GM23338 (cell line): ENCODE data around the gene PRR14. TPM values are rescaled to one million over a fixed set of nuclear protein-coding genes. Genes with fewer than 3 reads are reported as not detected.

Experiments
- ATAC-seq: fragments of 200-7000 bp; cut with Tn5 transposase; 3 replicates; pipeline ENCODE4 v1.9.1; 2020
- DNase-seq: peaks from one replicate; pipeline ENCODE4 v3.0.0-alpha.2; 2015; ENCODE audit warnings: low spot score
- H2AFZ ChIP-seq: fragments of 200-600 bp; sonication (generic); 2 replicates; pipeline ENCODE4 v1.8.0; 2016; ENCODE audit warnings: antibody characterized with exemption, mild to moderate bottlenecking, moderate library complexity
- H3F3A ChIP-seq: fragments of 200-600 bp; sonication (generic); replicated peaks from 2 replicates; pipeline ENCODE4 v1.8.0; 2017; ENCODE audit warnings: antibody characterized with exemption, mixed run types, low read depth
- H3K27ac ChIP-seq: fragments of 200-600 bp; sonication (generic); 2 replicates; pipeline ENCODE4 v1.6.1; 2016; ENCODE audit warnings: low read depth
- H3K27me3 ChIP-seq: fragments of 200-600 bp; sonication (generic); 2 replicates; pipeline ENCODE4 v1.8.0; 2016; ENCODE audit warnings: mild to moderate bottlenecking, mixed run types, moderate library complexity; ENCODE audit not compliant: insufficient read depth
- H3K36me3 ChIP-seq: fragments of 200-600 bp; sonication (generic); 2 replicates; pipeline ENCODE4 v1.8.0; 2016; ENCODE audit warnings: mild to moderate bottlenecking; ENCODE audit not compliant: insufficient read depth
- H3K4me1 ChIP-seq: fragments of 200-600 bp; sonication (generic); 2 replicates; pipeline ENCODE4 v1.8.0; 2016; ENCODE audit warnings: mild to moderate bottlenecking, moderate library complexity; ENCODE audit not compliant: insufficient read depth
- H3K4me2 ChIP-seq: fragments of 200-600 bp; sonication (generic); 2 replicates; pipeline ENCODE4 v1.7.1; 2017; ENCODE audit warnings: mixed run types
- H3K4me3 ChIP-seq: fragments of 200-600 bp; sonication (generic); 2 replicates; pipeline ENCODE4 v1.6.1; 2016; ENCODE audit warnings: mixed run types
- H3K79me2 ChIP-seq: fragments of 200-600 bp; sonication (generic); replicated peaks from 2 replicates; pipeline ENCODE4 v1.8.0; 2017; ENCODE audit warnings: mild to moderate bottlenecking; ENCODE audit not compliant: insufficient read depth
- H3K9me2 ChIP-seq: fragments of 200-600 bp; sonication (generic); 2 replicates; pipeline ENCODE4 v1.8.0; 2017; ENCODE audit not compliant: insufficient read depth
- H4K20me1 ChIP-seq: fragments of 200-600 bp; sonication (generic); replicated peaks from 2 replicates; pipeline ENCODE4 v1.8.0; 2017; ENCODE audit warnings: mild to moderate bottlenecking; ENCODE audit not compliant: insufficient read depth
- H3K27ac Mint-ChIP-seq: 2 replicates; pipeline ENCODE4 v1.8.0; 2020; ENCODE audit warnings: inconsistent platforms, mild to moderate bottlenecking, moderate library complexity, mixed read lengths
- H3K27me3 Mint-ChIP-seq: 3 replicates; pipeline ENCODE4 v1.8.0; 2022; ENCODE audit warnings: low read depth, mild to moderate bottlenecking, moderate library complexity, mixed read lengths, inconsistent platforms; ENCODE audit not compliant: insufficient read depth, poor library complexity
- H3K36me3 Mint-ChIP-seq: 3 replicates; pipeline ENCODE4 v1.8.0; 2021; ENCODE audit warnings: low read depth, mild to moderate bottlenecking, inconsistent platforms, moderate library complexity, mixed read lengths
- H3K4me1 Mint-ChIP-seq: 3 replicates; pipeline ENCODE4 v1.8.0; 2020; ENCODE audit warnings: mild to moderate bottlenecking, inconsistent platforms, mixed read lengths
- H3K4me3 Mint-ChIP-seq: 3 replicates; pipeline ENCODE4 v1.8.0; 2021; ENCODE audit warnings: moderate library complexity, mild to moderate bottlenecking, inconsistent platforms, mixed read lengths
- H3K9me3 Mint-ChIP-seq: 3 replicates; pipeline ENCODE4 v1.8.0; 2020; ENCODE audit warnings: moderate library complexity, mild to moderate bottlenecking, inconsistent platforms, mixed read lengths
- CREB1 ChIP-seq: fragments of 250-450 bp; sonication (Bioruptor Pico); IDR thresholded peaks from 2 replicates; pipeline ENCODE4 v1.5.0; 2020; ENCODE audit warnings: low read depth, mild to moderate bottlenecking, moderate library complexity
- ETS1 ChIP-seq: IDR thresholded peaks from 2 replicates; pipeline ENCODE4 v1.6.1; 2016; ENCODE audit warnings: antibody characterized with exemption
- EZH2 ChIP-seq: fragments of 200-600 bp; sonication (generic); IDR thresholded peaks from one replicate; pipeline ENCODE4 v1.8.0; 2017; ENCODE audit warnings: antibody characterized with exemption, mild to moderate bottlenecking, low read depth; ENCODE audit not compliant: unreplicated experiment
- EZH2phosphoT487 ChIP-seq: fragments of 200-600 bp; sonication (generic); IDR thresholded peaks from one replicate; pipeline ENCODE4 v1.8.1; 2018; ENCODE audit warnings: antibody characterized with exemption; ENCODE audit not compliant: unreplicated experiment
- JUNB ChIP-seq: IDR thresholded peaks from one replicate; pipeline ENCODE4 v1.6.1; 2016; ENCODE audit warnings: antibody characterized with exemption; ENCODE audit not compliant: unreplicated experiment
- NANOG ChIP-seq: IDR thresholded peaks from 2 replicates; pipeline ENCODE4 v1.6.1; 2016; ENCODE audit warnings: antibody characterized with exemption, borderline replicate concordance
- POLR2AphosphoS5 ChIP-seq: IDR thresholded peaks from 2 replicates; pipeline ENCODE4 v1.6.1; 2016; ENCODE audit warnings: antibody characterized with exemption, low read depth
- REST ChIP-seq: IDR thresholded peaks from one replicate; pipeline ENCODE4 v1.6.1; 2018; ENCODE audit warnings: antibody characterized with exemption; ENCODE audit not compliant: unreplicated experiment
- STAT1 ChIP-seq: IDR thresholded peaks from one replicate; pipeline ENCODE4 v1.6.1; 2016; ENCODE audit warnings: antibody characterized with exemption; ENCODE audit not compliant: unreplicated experiment
- ZNF114 ChIP-seq: fragments of 250-450 bp; sonication (Bioruptor Pico); IDR thresholded peaks from 2 replicates; pipeline ENCODE4 v1.5.0; 2020; ENCODE audit warnings: mild to moderate bottlenecking, moderate library complexity
- ZNF331 ChIP-seq: fragments of 250-450 bp; sonication (Bioruptor Pico); IDR thresholded peaks from 2 replicates; pipeline ENCODE4 v1.5.0; 2020; ENCODE audit warnings: low read depth, mild to moderate bottlenecking, moderate library complexity
- ZNF462 ChIP-seq: fragments of 250-450 bp; sonication (Bioruptor Pico); IDR thresholded peaks from 2 replicates; pipeline ENCODE4 v1.5.0; 2020; ENCODE audit warnings: mild to moderate bottlenecking, moderate library complexity
- polyA plus RNA-seq: library from polyadenylated mRNA; unstranded; fragments of >200 nt; fragmentation: Nextera tagmentation; extraction: Ambion mirVana; gene quantifications from 2 replicates; pipeline ENCODE4 v1.2.1, GENCODE V29; 2016
- total RNA-seq: library from RNA; depleted of rRNA; stranded (reverse); fragments of >200 nt; shearing (Covaris generic); gene quantifications from 2 replicates; pipeline ENCODE4 v1.2.3, GENCODE V29; 2014
- TF ChIP-seq, protein P1 (sequence below), 2 experiments: fragments of 200-600 bp in 1 of 2; sonication (generic) in 1 of 2; conservative IDR thresholded peaks; 2 replicates each; pipeline versions ENCODE4 v1.5.1 to v1.6.1; 2016 to 2017; ENCODE audit warnings: antibody characterized with exemption in 2 of 2, low read depth in 2 of 2, mild to moderate bottlenecking in 2 of 2, moderate library complexity in 1 of 2

The PRR14 gene
- total and polyA plus RNA-seq, 2 experiments from 2014 or later: 4.6 to 12.7 TPM

DNA sequence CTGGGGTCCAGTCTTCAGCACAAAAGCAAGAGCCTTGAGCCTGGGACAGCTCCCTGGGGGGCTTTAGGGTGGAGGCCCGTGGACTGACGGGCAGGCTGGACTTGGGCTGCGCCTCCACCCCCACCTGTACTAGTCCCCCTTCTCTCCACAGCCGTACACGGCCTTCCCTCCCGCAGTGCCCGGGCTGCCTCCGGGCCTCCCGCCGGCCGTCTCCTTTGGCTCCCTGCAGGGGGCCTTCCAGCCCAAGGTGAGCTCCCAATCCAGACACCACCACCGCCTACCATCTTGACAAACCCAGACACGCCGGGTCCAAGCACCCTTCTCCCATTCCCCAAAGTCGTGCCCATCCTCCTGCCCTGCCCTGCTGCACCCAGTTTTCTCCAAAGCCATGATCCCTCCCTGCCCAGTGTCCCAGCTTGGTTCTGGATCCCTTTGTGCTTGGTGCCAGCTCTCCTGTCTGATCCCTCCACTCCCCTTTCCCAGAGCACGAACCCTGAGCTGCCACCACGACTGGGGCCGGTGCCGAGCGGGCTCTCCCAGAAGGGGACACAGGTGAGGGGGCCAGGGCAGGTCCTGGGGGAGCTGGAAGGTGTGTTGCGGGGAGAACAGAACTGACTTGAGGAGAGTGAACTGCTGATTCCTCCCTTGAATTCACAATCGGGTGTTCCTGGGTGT, 14.5 kb downstream of the PRR14 start:
- H3K9me3 Mint-ChIP-seq: no peaks in the 10 kb centered on the region
- no peak for TF ChIP-seq ZNF462 (CRISPR knock-in tag)
- TF ChIP-seq JUNB: no peak
- no peak for TF ChIP-seq STAT1
- no peak for TF ChIP-seq EZH2
- no peak for TF ChIP-seq REST
- TF ChIP-seq ZNF114 (CRISPR knock-in tag): no peak
- no peak for TF ChIP-seq ZNF331 (CRISPR knock-in tag)
- no peak for TF ChIP-seq NANOG
- no peak for TF ChIP-seq POLR2AphosphoS5
- no peak for TF ChIP-seq ETS1
- TF ChIP-seq, protein P1, sequence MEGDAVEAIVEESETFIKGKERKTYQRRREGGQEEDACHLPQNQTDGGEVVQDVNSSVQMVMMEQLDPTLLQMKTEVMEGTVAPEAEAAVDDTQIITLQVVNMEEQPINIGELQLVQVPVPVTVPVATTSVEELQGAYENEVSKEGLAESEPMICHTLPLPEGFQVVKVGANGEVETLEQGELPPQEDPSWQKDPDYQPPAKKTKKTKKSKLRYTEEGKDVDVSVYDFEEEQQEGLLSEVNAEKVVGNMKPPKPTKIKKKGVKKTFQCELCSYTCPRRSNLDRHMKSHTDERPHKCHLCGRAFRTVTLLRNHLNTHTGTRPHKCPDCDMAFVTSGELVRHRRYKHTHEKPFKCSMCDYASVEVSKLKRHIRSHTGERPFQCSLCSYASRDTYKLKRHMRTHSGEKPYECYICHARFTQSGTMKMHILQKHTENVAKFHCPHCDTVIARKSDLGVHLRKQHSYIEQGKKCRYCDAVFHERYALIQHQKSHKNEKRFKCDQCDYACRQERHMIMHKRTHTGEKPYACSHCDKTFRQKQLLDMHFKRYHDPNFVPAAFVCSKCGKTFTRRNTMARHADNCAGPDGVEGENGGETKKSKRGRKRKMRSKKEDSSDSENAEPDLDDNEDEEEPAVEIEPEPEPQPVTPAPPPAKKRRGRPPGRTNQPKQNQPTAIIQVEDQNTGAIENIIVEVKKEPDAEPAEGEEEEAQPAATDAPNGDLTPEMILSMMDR (conservative IDR thresholded peaks at IDR 0.05; ENCODE audit: low read depth in 2 of 2): no peak
- no peak for TF ChIP-seq EZH2phosphoT487
- no peak for TF ChIP-seq CREB1
- Histone ChIP-seq H4K20me1 (peaks cover 31% of the 10 kb centered on the region), H2AFZ (no peak overlapping the region), H3K27ac (no peak overlapping the region), H3K9me2 (no peaks in the 10 kb centered on the region), H3K27me3 (peaks cover 85% of the 10 kb centered on the region), H3F3A (peaks cover 4% of the 10 kb centered on the region), H3K4me2 (no peak overlapping the region), H3K79me2 (no peaks in the 10 kb centered on the region), H3K4me1 (peaks cover 2% of the 10 kb centered on the region; the same call in 1 of the 2 replicates), H3K36me3 (no peaks in the 10 kb centered on the region), H3K4me3 (no peak overlapping the region)
- no peak overlapping the region for H3K27ac Mint-ChIP-seq
- no peak overlapping the region for H3K4me3 Mint-ChIP-seq
- peaks cover 39% of the 10 kb centered on the region for H3K36me3 Mint-ChIP-seq
- peaks cover 66% of the 10 kb centered on the region for H3K27me3 Mint-ChIP-seq
- ATAC-seq: no peak
- H3K4me1 Mint-ChIP-seq: peaks cover 4% of the 10 kb centered on the region; the same call in 1 of the 3 replicates
- DNase-seq: no peak
